PC-9 (cell line): ENCODE results near the gene EEF1AKMT3. TPM values are rescaled to one million over a fixed set of nuclear protein-coding genes. Genes with fewer than 3 reads are reported as not detected.
A peak's percentile ranks its signal among the peaks of the same experiment; 100 is the strongest.

Experiments
- BruUV-seq: library from RNA; stranded (reverse); fragments of 400-500 nt; replicated peaks from 2 replicates; lab custom pipeline; 2021; lab: Mats Ljungman, UMichigan
- CTCF ChIA-PET: fragments of 300-600 bp; sonication (Branson Sonifier 250); formaldehyde crosslinking; loops from one replicate; lab custom pipeline; 2022; ENCODE audit warnings: antibody characterized with exemption; lab: Charles Lee
- POLR2A ChIA-PET: fragments of 300-600 bp; sonication (Branson Sonifier 250); formaldehyde crosslinking; loops from one replicate; lab custom pipeline; 2022; ENCODE audit warnings: antibody characterized with exemption; ENCODE audit not compliant: unreplicated experiment; lab: Charles Lee
- DNase-seq, 2 experiments: peaks; one replicate each; pipeline versions ENCODE4 v3.0.0 to v3.0.0-alpha.2; 2015 to 2022; ENCODE audit warnings: mixed read lengths in 1 of 2
- H2AFZ ChIP-seq: fragments of 200-600 bp; sonication (generic); 2 replicates; pipeline ENCODE4 v1.8.1; 2017; ENCODE audit warnings: antibody characterized with exemption
- H3F3A ChIP-seq: fragments of 200-600 bp; sonication (generic); 2 replicates; pipeline ENCODE4 v1.8.1; 2017; ENCODE audit warnings: antibody characterized with exemption, mild to moderate bottlenecking, low read depth; ENCODE audit not compliant: insufficient read depth
- H3K27ac ChIP-seq: fragments of 200-600 bp; sonication (generic); 2 replicates; pipeline ENCODE4 v1.6.1; 2016; ENCODE audit warnings: mixed run types
- H3K27me3 ChIP-seq: fragments of 200-600 bp; sonication (generic); 2 replicates; pipeline ENCODE4 v1.6.1; 2016; ENCODE audit warnings: low read depth, mixed run types; ENCODE audit not compliant: insufficient read depth
- H3K36me3 ChIP-seq: fragments of 200-600 bp; sonication (generic); 2 replicates; pipeline ENCODE4 v1.6.1; 2016; ENCODE audit warnings: low read depth, mixed run types
- H3K4me1 ChIP-seq: fragments of 200-600 bp; sonication (generic); replicated peaks from 2 replicates; pipeline ENCODE4 v1.6.1; 2016; ENCODE audit warnings: mixed run types; ENCODE audit not compliant: insufficient read depth
- H3K4me2 ChIP-seq: fragments of 200-600 bp; sonication (generic); 2 replicates; pipeline ENCODE4 v1.6.1; 2017; ENCODE audit warnings: mixed run types
- H3K4me3 ChIP-seq: fragments of 200-600 bp; sonication (generic); 2 replicates; pipeline ENCODE4 v1.6.1; 2016; ENCODE audit warnings: mixed run types
- H3K79me2 ChIP-seq: fragments of 200-600 bp; sonication (generic); 2 replicates; pipeline ENCODE4 v1.6.1; 2017; ENCODE audit warnings: low read depth, mixed run types
- H3K9me2 ChIP-seq: fragments of 200-600 bp; sonication (generic); 2 replicates; pipeline ENCODE4 v1.8.1; 2017; ENCODE audit warnings: mild to moderate bottlenecking; ENCODE audit not compliant: insufficient read depth
- H3K9me3 ChIP-seq: fragments of 200-600 bp; sonication (generic); 2 replicates; pipeline ENCODE4 v1.8.1; 2016; ENCODE audit warnings: low read depth; ENCODE audit not compliant: insufficient read depth
- H4K20me1 ChIP-seq: fragments of 200-600 bp; sonication (generic); 2 replicates; pipeline ENCODE4 v1.8.1; 2017; ENCODE audit not compliant: insufficient read depth
- EZH2 ChIP-seq: fragments of 200-600 bp; sonication (generic); IDR thresholded peaks from 2 replicates; pipeline ENCODE4 v1.8.0; 2017; ENCODE audit warnings: antibody characterized with exemption, low read depth
- intact Hi-C: fragments of 100-400 bp; cut with micrococcal nuclease; formaldehyde crosslinking; loops from one replicate; pipeline ENCODE4 v1.10.0; 2022; ENCODE audit not compliant: unreplicated experiment
- total RNA-seq: library from RNA; stranded (reverse); gene quantifications from 2 replicates; pipeline ENCODE4 v1.2.3, GENCODE V29; 2021
- TF ChIP-seq, protein P1 (sequence below): fragments of 200-600 bp; sonication (generic); conservative IDR thresholded peaks from 2 replicates; pipeline ENCODE4 v1.6.1; 2017; ENCODE audit warnings: mixed run types, antibody characterized with exemption, mild to moderate bottlenecking, moderate library complexity

The EEF1AKMT3 gene
- total RNA-seq, 1 experiment from 2014 or later: 13.1 TPM

DNA sequence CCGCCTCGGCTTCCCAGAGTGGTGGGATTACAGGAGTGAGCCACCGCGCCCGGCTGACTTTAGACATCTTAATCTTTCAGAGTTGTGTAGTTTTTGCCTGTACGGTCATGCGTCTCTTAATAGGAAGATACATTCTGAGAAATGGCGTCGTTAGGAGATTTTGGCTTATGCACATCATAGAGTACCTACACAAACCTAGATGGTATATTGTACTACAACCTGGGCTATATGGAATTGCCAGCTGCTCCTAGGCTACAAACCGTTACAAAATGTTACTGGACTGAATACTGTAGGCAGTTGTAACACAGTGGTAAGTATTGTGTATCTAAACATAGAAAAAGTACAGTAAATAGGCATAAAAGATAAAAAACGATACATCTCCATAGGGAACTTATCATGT is 11.4 kb downstream of the EEF1AKMT3 start:
- H3F3A ChIP-seq: peaks cover 10% of the 10 kb centered on the region; the same call in 1 of the 2 replicates
- H3K4me2 ChIP-seq: peak overlapping the region; percentile 75
- no peak for DNase-seq
- no peaks in the 10 kb centered on the region for H3K27me3 ChIP-seq
- no peak overlapping the region for H3K27ac ChIP-seq
- CTCF ChIA-PET: interaction anchor here (0.6 kb wide), 1 partner anchor 1121 kb away, joined by 15 read pairs; no protein-coding TSS in a partner anchor
- intact Hi-C loops: no loop called here
- no peaks in the 10 kb centered on the region for H3K9me2 ChIP-seq
- peaks cover 8% of the 10 kb centered on the region for H3K4me1 ChIP-seq
- peaks cover 14% of the 10 kb centered on the region for H3K79me2 ChIP-seq
- H3K4me3 ChIP-seq: no peak overlapping the region
- POLR2A ChIA-PET: interaction anchor here (0.6 kb wide), 1 partner anchor 12 kb away, joined by 4 read pairs; the partner anchor contains the start of gene EEF1AKMT3
- peaks cover 26% of the 10 kb centered on the region for H3K36me3 ChIP-seq
- no peak for TF ChIP-seq EZH2
- TF ChIP-seq, protein P1, sequence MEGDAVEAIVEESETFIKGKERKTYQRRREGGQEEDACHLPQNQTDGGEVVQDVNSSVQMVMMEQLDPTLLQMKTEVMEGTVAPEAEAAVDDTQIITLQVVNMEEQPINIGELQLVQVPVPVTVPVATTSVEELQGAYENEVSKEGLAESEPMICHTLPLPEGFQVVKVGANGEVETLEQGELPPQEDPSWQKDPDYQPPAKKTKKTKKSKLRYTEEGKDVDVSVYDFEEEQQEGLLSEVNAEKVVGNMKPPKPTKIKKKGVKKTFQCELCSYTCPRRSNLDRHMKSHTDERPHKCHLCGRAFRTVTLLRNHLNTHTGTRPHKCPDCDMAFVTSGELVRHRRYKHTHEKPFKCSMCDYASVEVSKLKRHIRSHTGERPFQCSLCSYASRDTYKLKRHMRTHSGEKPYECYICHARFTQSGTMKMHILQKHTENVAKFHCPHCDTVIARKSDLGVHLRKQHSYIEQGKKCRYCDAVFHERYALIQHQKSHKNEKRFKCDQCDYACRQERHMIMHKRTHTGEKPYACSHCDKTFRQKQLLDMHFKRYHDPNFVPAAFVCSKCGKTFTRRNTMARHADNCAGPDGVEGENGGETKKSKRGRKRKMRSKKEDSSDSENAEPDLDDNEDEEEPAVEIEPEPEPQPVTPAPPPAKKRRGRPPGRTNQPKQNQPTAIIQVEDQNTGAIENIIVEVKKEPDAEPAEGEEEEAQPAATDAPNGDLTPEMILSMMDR: no peak
- H3K9me3 ChIP-seq: no peaks in the 10 kb centered on the region
- no TSS peak for BruUV-seq
- H2AFZ ChIP-seq: no peak overlapping the region
- H4K20me1 ChIP-seq: no peaks in the 10 kb centered on the region

DNA sequence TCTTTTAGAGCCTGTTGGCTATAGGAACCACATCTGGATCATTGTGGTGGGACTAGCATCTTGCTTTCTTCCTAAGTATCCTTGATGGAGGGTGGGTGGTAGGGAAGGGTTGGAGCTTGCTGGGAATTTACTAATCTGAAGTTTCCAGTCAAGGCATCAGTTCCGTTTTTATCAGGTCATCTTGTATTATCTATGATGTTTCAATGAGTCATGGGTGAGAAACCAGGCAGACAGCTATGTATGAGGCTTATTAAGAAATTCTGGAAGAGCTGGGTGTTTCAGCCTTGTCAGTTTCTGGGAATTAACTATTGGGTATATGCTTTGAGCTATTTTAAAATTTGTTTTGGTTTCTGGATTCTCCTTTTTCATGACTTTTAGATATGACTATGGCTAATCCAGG is 21.5 kb downstream of the EEF1AKMT3 start:
- Histone ChIP-seq H3K4me2 (peak overlapping the region; percentile 42), H3K36me3 (peaks cover 50% of the 10 kb centered on the region), H3K4me3 (no peak overlapping the region), H3K27me3 (no peaks in the 10 kb centered on the region), H3F3A (peaks cover 33% of the 10 kb centered on the region), H4K20me1 (peaks cover 5% of the 10 kb centered on the region; the same call in 1 of the 2 replicates), H3K4me1 (peaks cover 25% of the 10 kb centered on the region), H3K27ac (peak overlapping the region; percentile 72), H3K79me2 (no peaks in the 10 kb centered on the region; the same call in 1 of the 2 replicates), H3K9me2 (no peaks in the 10 kb centered on the region), H3K9me3 (no peaks in the 10 kb centered on the region), H2AFZ (no peak overlapping the region)
- peak in 1 of 2 experiments; percentile 81 for DNase-seq
- intact Hi-C loops: no loop called here
- no peak for TF ChIP-seq EZH2
- TF ChIP-seq, protein P1: no peak
- POLR2A ChIA-PET: no interaction called here
- CTCF ChIA-PET: no interaction called here
- BruUV-seq: no TSS peak

DNA sequence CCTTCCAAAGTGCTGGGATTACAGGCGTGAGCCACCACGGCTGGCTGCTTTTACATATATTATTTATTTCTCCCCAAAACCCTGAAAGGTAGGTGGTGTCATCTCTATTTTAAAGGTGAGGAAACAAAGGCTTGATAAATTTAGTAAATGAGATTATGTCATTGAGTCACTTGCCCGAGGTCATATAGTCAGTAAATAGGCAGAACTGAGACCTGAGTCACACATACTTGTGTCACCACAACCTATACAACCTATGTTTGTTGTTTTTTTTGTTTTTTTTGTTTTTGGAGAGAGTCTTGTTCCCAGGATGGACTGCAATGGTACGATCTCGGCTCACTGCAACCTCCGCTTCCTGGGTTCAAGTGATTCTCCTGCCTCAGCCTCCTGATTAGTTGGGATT is 22.9 kb downstream of the EEF1AKMT3 start:
- H3K79me2 ChIP-seq: no peaks in the 10 kb centered on the region; the same call in 1 of the 2 replicates
- no peaks in the 10 kb centered on the region for H3K27me3 ChIP-seq
- H3K4me2 ChIP-seq: 0 out of 2 replicates have a peak overlapping the region, but pooled peaks have one; percentile 18
- peaks cover 33% of the 10 kb centered on the region for H3F3A ChIP-seq
- no peak overlapping the region for H3K4me3 ChIP-seq
- POLR2A ChIA-PET: no interaction called here
- BruUV-seq: no TSS peak
- H3K27ac ChIP-seq: peak overlapping the region; percentile 66
- peaks cover 25% of the 10 kb centered on the region for H3K4me1 ChIP-seq
- intact Hi-C loops: no loop called here
- no peaks in the 10 kb centered on the region for H3K9me3 ChIP-seq
- H2AFZ ChIP-seq: no peak overlapping the region
- TF ChIP-seq, protein P1: no peak
- TF ChIP-seq EZH2: no peak
- H3K9me2 ChIP-seq: no peaks in the 10 kb centered on the region
- DNase-seq: peak in 1 of 2 experiments; percentile 91
- CTCF ChIA-PET: no interaction called here
- H3K36me3 ChIP-seq: peaks cover 42% of the 10 kb centered on the region; the same call in 1 of the 2 replicates
- H4K20me1 ChIP-seq: peaks cover 5% of the 10 kb centered on the region; the same call in 1 of the 2 replicates
